Fibroblast of mammary gland (primary cell): ENCODE measurements around the gene SPAG4.

Experiments used
- DNase-seq: peaks from one replicate; pipeline ENCODE4 v3.0.0-alpha.2; 2010; ENCODE audit warnings: low read depth
- H3K4me3 ChIP-seq: 2 replicates; pipeline ENCODE4 v1.5.1; 2011; ENCODE audit warnings: low read depth, mild to moderate bottlenecking, low read length, moderate library complexity; ENCODE audit not compliant: control insufficient read depth
- TF ChIP-seq, protein P1 (sequence below): conservative IDR thresholded peaks from 2 replicates; pipeline ENCODE4 v1.5.1; 2011; ENCODE audit warnings: low read depth, low read length, inconsistent platforms; ENCODE audit not compliant: control insufficient read depth, insufficient read depth

The SPAG4 gene

GRCh38 chr20:35602851-35603495 lies 12.7 kb upstream of the SPAG4 start:
- TF ChIP-seq, protein P1, sequence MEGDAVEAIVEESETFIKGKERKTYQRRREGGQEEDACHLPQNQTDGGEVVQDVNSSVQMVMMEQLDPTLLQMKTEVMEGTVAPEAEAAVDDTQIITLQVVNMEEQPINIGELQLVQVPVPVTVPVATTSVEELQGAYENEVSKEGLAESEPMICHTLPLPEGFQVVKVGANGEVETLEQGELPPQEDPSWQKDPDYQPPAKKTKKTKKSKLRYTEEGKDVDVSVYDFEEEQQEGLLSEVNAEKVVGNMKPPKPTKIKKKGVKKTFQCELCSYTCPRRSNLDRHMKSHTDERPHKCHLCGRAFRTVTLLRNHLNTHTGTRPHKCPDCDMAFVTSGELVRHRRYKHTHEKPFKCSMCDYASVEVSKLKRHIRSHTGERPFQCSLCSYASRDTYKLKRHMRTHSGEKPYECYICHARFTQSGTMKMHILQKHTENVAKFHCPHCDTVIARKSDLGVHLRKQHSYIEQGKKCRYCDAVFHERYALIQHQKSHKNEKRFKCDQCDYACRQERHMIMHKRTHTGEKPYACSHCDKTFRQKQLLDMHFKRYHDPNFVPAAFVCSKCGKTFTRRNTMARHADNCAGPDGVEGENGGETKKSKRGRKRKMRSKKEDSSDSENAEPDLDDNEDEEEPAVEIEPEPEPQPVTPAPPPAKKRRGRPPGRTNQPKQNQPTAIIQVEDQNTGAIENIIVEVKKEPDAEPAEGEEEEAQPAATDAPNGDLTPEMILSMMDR = no peak
- no peak for DNase-seq
- no peak overlapping the region for H3K4me3 ChIP-seq

GRCh38 chr20:35603695-35604448 lies 11.8 kb upstream of the SPAG4 start:
- no peak for DNase-seq
- TF ChIP-seq, protein P1 = no peak
- no peak overlapping the region for H3K4me3 ChIP-seq

DNA sequence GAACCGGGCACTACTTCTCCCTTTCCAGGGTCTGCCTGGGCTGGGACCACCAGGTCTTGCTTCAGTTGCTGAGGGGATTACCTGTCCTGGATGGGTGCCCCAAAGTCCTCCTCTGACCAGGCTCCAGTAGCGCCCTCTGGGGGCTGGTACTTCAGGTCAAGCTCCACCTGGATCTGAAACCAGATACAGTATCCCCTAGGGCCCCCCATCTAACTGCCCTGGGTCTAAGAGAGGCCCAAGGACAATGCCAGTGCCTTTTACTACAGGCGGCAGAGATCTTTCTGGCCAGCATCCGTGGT lies 11.2 kb upstream of the SPAG4 start:
- no peak overlapping the region for H3K4me3 ChIP-seq
- TF ChIP-seq, protein P1 = peak; percentile 27
- DNase-seq = no peak

DNA sequence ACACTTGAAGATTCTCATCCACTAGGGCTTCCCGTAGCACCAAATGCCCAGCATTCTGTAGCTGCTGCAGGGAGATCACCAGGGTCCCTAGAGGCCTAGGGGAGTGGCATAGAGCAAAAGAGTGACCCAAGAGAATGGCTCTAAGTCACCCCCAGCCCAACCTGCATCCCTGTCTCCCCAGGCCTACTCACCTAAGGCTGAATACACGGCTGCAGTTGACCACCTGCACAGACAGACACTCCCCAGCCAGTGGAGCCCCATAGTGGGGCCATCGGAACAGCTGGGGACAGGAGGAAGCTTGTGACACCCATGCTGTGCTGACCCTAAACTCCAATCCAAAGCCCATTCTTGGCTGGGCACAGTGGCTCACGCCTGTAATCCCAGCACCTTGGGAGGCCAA lies 9.5 kb upstream of the SPAG4 start:
- TF ChIP-seq, protein P1 = no peak
- H3K4me3 ChIP-seq = no peak overlapping the region
- no peak for DNase-seq

DNA sequence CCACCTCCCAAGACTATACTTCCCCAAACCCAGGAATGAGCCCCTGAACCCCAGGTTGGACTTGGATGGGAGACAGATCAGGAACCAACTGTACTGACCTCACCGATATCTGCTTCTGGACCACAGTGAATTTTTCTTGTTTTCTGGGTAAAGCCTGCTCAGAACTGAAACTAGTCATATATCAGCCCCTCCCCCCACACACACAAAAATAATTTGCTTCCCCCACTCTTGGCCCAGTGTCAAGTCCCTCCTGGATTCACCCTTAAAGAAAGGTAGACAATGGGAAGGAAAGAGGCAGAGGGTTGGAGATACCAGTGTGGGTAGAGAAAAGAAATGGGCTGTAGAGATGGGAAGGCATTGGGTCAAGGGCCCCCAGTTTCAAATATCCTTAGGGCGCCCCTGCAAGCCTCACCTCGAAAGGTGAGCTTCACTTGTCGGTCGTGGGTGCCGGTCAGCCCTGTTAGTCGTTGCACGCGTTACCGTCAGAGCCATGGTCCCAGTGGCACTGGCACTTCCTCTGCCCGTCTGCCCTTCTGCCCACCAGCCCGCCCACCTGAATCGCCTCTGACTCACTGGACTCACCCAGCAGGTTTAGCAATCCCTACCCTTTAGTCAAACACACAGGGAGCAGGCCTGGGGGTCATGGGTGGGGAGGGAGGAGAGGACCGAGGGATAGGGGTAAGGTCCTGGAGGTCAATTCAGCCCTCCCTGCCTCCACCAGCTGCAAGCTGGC lies 8.5 kb upstream of the SPAG4 start:
- no peak overlapping the region for H3K4me3 ChIP-seq
- TF ChIP-seq, protein P1 = no peak
- no peak for DNase-seq

DNA sequence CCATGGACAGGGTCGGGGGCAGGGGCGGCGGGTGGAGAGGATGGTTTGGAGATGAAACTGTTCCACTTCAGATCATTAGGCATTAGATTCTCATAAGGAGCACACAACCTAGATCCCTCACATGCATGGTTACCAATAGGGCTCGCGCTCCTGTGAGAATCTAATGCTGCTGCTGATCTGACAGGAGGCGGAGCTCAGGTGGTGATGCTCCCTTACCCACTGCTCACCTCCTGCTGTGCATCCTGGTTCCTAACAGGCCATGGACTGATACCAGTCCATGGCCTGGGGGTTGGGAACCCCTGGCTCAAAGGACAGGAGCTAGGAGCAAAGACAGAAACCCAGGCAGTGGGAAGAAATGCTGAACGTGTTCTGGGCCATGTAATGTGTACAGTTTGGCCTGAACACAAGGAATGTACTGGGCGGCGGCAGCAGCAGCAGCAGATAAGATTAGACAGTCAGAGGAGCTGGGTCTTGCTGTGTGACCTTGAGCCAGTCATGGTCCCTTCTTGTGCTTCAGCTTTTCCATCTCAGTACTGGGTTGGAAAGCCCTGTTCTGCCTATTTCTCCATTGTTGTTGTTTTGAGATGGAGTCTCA lies 4.7 kb upstream of the SPAG4 start:
- TF ChIP-seq, protein P1 = no peak
- DNase-seq = no peak
- no peak overlapping the region for H3K4me3 ChIP-seq
